Measurements from ENCODE around the gene LSAMP.
"Not testable (repeated sequence)": the region's sequence is repeated elsewhere in the genome, so short reads cannot be mapped to it uniquely, and the experiment has no call there.

The LSAMP gene

GRCh38 chr3:116241677-116242076 lies 203.6 kb downstream of the LSAMP start:
- no peak for DNase-seq (ENCODE audit: low read depth in 3 of 3)

GRCh38 chr3:116240261-116240660 lies 205.0 kb downstream of the LSAMP start:
- DNase-seq (ENCODE audit: low read depth in 3 of 3): no peak

- no peak for DNase-seq (ENCODE audit: low read depth in 3 of 3)
These were observed 206.3 kb downstream of the LSAMP start for GRCh38 chr3:116238846-116239565.

GRCh38 chr3:116233711-116234357 lies 211.5 kb downstream of the LSAMP start:
- no peak for DNase-seq (ENCODE audit: low read depth in 3 of 3)

- no peak for DNase-seq (ENCODE audit: low read depth in 3 of 3)
These were observed 214.8 kb downstream of the LSAMP start for GRCh38 chr3:116230431-116231020.

- no peak for DNase-seq (ENCODE audit: low read depth in 3 of 3)
These were observed 219.0 kb downstream of the LSAMP start for GRCh38 chr3:116226266-116226665.

- DNase-seq (ENCODE audit: low read depth in 3 of 3): no peak
These were observed 228.5 kb downstream of the LSAMP start for GRCh38 chr3:116216761-116217160.

GRCh38 chr3:116211901-116212300 lies 233.4 kb downstream of the LSAMP start:
- no peak for DNase-seq (ENCODE audit: low read depth in 3 of 3)

- not testable (repeated sequence) for DNase-seq (ENCODE audit: low read depth in 3 of 3)
These were observed 236.5 kb downstream of the LSAMP start for GRCh38 chr3:116208830-116209229.

- DNase-seq (ENCODE audit: low read depth in 3 of 3): no peak
These were observed 244.2 kb downstream of the LSAMP start for GRCh38 chr3:116200956-116201690.

- DNase-seq (ENCODE audit: low read depth in 3 of 3): no peak
These were observed 246.2 kb downstream of the LSAMP start for GRCh38 chr3:116199063-116199462.

GRCh38 chr3:116198087-116198486 lies 247.2 kb downstream of the LSAMP start:
- no peak for DNase-seq (ENCODE audit: low read depth in 3 of 3)

- DNase-seq (ENCODE audit: low read depth in 3 of 3): no peak
These were observed 252.8 kb downstream of the LSAMP start for GRCh38 chr3:116192464-116192863.

GRCh38 chr3:116191409-116191808 lies 253.9 kb downstream of the LSAMP start:
- DNase-seq (ENCODE audit: low read depth in 3 of 3): no peak

GRCh38 chr3:116190095-116190494 lies 255.2 kb downstream of the LSAMP start:
- DNase-seq (ENCODE audit: low read depth in 3 of 3): no peak

- no peak for DNase-seq (ENCODE audit: low read depth in 3 of 3)
These were observed 257.0 kb downstream of the LSAMP start for GRCh38 chr3:116188231-116188785.

- DNase-seq (ENCODE audit: low read depth in 3 of 3): no peak
These were observed 259.2 kb downstream of the LSAMP start for GRCh38 chr3:116186049-116186448.

GRCh38 chr3:116181159-116181558 lies 264.1 kb downstream of the LSAMP start:
- DNase-seq (ENCODE audit: low read depth in 3 of 3): no peak

- DNase-seq (ENCODE audit: low read depth in 3 of 3): no peak
These were observed 266.2 kb downstream of the LSAMP start for GRCh38 chr3:116179091-116179490.

- DNase-seq (ENCODE audit: low read depth in 3 of 3): no peak
These were observed 268.2 kb downstream of the LSAMP start for GRCh38 chr3:116176974-116177555.

GRCh38 chr3:116166121-116166520 lies 279.2 kb downstream of the LSAMP start:
- no peak for DNase-seq (ENCODE audit: low read depth in 3 of 3)

GRCh38 chr3:116165641-116166040 lies 279.6 kb downstream of the LSAMP start:
- DNase-seq (ENCODE audit: low read depth in 3 of 3): no peak

Measured in stimulated activated CD4-positive, alpha-beta T cell treated with anti-CD3 and anti-CD28 coated beads, TNF-alpha, amount 100 ng/mL, for 24 hours (primary cell).